Panc1 (cell line): ENCODE data around the gene CLCN2.

Source experiments
- CTCF ChIP-seq: fragments of 450-650 bp; IDR thresholded peaks from 2 replicates; pipeline ENCODE4 v1.5.1; 2017; ENCODE audit warnings: mild to moderate bottlenecking
- POLR2AphosphoS5 ChIP-seq: IDR thresholded peaks from 2 replicates; pipeline ENCODE4 v1.6.1; 2012; ENCODE audit warnings: mild to moderate bottlenecking, low read depth, low read length, moderate library complexity
- REST ChIP-seq, 2 experiments: IDR thresholded peaks; 2 replicates each; pipeline ENCODE4 v1.6.1; 2011 to 2012; ENCODE audit warnings: low read depth in 2 of 2, control low read depth in 1 of 2, low read length in 1 of 2, mild to moderate bottlenecking in 1 of 2, moderate library complexity in 1 of 2; ENCODE audit not compliant: insufficient read depth in 1 of 2
- SIN3A ChIP-seq: IDR thresholded peaks from 2 replicates; pipeline ENCODE4 v1.6.1; 2012; ENCODE audit warnings: low read depth, mild to moderate bottlenecking, low read length, moderate library complexity, borderline replicate concordance; ENCODE audit not compliant: insufficient read depth
- TCF7L2 ChIP-seq: IDR thresholded peaks from 2 replicates; pipeline ENCODE4 v1.6.1; 2011; ENCODE audit warnings: mild to moderate bottlenecking, low read depth, low read length, inconsistent platforms

GRCh38 chr3:184371570-184372018 is 10.2 kb upstream of the CLCN2 start:
- TF ChIP-seq REST (IDR thresholded peaks at IDR 0.05; ENCODE audit: insufficient read depth in 1 of 2, low read depth in 2 of 2, low read length in 1 of 2): 0 out of 4 replicates have a peak, but pooled peaks of 1 of the 2 experiments have one; percentile 38
- peak; percentile 98 for TF ChIP-seq CTCF
- TF ChIP-seq TCF7L2: no peak
- TF ChIP-seq POLR2AphosphoS5: peak; percentile 39; the same call in 1 of the 2 replicates
- 0 out of 2 replicates have a peak, but pooled peaks have one; percentile 49 for TF ChIP-seq SIN3A
